GM18499 (cell line): ENCODE measurements around the gene ARFGEF3.

Source experiments
- ATAC-seq: cut with Tn5 transposase; IDR thresholded peaks from one replicate; pipeline ENCODE4 v1.9.1; 2021; ENCODE audit warnings: moderate number of reproducible peaks; ENCODE audit not compliant: insufficient read depth, unreplicated experiment

ARFGEF3 gene

DNA sequence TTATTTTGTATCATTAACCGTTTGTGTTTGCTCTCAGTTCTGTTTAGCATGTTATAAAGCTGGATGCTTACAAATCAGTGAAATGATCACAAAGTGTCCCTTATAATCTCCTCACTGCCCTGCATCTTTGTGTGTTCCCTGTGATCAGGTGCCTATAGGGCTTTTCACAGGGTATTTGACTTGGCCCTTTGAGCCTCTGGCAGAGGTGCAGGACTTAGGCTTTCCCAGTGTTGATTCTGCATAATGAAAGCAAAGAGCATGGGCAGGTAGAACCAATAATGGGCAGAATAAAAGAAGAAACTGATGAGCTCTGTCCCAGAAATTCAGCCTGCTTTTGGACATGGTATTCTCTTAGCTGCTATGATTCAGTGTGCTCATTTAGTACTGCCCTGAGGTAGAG lies 73.5 kb downstream of the ARFGEF3 start:
- ATAC-seq = no peak

DNA sequence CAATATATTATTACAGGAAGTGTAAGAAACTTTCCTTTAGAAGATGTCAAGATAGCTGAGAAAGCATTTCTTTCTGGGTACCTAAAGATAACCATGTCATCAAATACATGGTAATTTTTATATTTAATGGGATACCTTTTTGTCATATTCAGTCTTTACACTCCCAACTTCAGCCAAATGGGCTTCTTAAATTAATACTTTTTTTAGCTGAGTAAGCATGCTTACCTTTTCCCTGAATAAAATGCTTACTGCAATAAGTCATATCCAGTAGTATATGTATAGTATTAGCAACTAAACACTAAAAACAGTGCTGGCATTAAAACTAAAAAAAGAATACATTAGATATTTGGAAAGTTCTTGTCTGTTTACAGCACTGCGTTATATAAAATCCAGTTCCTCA lies 74.0 kb downstream of the ARFGEF3 start:
- ATAC-seq = no peak

DNA sequence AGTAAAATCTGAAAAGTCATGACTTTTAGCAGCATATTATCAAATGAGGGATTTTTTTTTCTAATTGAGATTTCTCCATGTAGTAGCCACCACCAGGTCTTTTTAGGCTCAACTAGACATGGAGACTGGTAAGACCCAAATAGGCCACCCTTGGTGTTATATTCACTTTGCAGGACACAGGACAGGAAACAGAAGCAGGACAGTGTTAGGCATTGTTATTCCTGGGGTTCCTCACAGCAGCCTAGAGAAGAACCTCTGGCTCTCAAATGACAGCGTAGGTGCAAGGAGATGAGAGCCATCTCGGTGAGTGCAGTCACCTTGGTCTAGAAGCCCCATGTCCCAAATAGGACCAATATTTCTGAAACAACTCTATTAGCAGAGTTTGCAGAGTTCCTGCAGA lies 75.7 kb downstream of the ARFGEF3 start:
- ATAC-seq = no peak

DNA sequence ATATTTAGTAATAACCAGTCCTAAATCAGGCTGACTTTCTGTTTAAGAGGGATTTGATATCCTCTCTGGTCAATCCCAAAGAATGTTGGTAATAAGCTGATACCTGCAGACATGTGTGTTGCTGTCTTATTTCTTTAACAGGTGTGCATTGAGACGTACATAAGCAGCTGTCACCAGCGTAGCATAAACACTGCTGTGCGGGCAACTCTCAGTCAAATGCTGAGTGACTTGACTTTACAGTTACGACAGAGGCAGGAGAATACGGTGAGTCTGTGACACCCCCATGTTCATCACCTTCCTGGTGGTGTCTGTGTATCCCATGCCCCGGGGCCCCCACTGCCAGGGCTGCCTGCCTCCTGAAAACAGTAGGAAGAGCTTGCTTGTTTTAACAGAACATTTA lies 76.6 kb downstream of the ARFGEF3 start:
- ATAC-seq = no peak

DNA sequence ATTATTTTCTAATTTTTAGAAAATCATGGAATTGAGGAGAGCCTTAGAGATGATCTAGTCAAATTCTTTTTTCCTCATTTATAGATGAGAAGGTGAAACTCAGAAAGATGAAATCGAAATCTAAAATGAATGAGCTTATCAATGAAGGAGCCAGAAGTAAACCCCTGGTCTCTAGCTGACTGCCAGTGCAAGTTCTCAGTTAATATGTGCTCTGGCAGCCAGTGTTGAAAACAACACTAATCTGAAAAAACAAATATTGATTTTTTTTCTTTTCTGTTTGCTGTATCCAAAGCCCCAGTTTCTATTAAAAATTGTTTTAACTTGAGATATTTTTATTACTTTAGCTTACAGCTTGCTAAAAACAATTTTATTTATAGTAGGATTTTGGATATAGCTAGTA lies 78.0 kb downstream of the ARFGEF3 start:
- ATAC-seq = no peak

DNA sequence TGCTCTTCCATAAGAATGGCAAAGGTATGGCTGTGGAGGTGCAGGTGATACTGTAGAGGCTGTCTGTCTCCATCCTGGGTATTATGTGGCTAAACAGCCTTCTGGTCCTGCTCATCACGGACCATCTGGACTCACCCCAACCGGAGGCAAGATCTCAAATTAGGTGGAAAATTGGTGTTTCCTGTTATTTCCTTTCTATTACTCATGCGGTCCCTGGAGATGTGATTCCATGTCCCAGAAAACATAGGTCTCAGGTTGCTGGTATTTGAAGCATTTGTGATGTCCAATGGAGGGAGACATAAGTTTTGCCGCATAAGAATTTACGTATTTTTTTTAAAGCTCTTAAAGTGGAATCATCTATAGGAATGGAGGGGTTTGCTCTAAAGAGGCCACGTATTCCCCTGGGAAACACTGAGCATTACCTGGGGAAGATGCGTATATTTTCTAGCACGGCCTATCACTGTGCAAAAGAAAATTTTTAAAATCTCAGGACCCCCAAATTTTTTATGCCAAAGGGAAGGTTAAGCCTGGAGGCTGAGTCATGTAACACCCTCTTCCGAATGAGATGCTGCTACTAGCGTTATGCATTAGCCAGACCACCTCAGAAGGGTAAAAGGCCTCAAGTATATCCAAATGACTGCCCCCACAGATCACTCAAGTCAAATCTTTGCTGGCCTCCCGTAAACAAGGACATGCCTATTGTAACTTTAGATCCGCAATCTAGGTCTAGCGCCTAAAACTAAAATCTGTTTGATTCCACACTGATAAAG lies 78.9 kb downstream of the ARFGEF3 start:
- no peak for ATAC-seq

DNA sequence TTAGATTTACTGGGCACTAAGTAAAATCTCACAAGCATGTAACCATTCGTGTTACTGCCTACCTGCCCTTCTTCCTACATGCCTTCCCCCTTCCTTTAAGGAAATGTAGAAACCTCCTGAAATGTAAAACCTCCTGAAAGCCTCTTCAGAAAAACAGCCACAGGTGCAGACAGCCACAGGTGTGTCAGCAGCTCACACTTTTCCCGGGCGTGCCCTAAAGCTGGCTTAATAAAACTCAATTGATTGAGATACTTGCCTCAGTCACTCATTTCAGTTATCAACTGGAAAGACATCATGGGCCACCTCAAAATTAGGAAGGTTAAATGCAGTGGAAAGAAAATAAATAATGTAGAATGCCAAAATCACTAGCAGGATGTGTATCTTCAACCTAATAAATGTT lies 79.6 kb downstream of the ARFGEF3 start:
- no peak for ATAC-seq

DNA sequence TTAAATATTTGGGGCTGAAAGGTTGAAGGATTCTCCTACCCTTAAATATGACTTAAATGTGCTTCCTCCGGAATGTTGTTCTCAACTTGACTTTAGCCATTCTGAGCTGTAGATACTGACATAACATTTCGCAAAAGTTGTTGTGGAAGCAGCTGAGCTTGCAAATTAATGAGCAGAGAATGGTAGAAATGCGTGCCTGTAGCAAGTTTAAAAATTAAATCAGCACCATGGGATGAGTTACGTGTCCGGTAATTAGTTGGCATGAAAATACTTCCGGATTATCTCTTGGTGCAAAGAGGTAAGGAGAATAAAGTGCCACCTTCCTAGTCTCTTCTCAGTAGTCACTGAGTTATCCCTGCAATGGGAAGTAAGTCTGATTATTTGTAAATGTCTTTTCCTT lies 80.2 kb downstream of the ARFGEF3 start:
- ATAC-seq = no peak

DNA sequence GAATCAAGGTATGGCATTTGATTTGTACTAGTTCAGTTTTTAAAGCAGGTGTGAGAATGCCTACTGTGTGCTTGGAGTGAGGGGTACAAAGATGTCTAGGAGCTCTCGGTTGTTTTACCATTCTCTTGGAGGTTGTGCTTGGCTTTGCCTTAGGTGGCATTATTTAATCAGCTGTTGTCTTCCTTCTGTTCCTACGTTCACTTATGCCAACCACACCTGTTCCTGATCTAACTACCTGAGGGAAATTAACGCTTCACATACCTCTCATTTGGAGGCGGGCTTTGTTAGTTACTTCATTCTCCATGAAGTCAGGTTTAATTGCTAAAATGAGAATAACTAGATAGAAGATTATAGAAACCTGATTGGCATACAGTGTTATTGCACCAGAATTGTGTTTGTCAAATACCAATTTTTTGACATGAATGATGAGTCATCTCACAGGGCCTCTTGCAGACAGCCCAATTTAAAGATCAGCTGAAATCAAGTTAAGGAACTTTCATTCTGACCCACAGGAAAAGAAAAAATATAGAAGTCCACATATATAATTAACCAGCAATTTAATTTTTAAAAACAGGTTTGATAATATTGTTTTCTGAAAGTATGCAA lies 81.4 kb downstream of the ARFGEF3 start:
- no peak for ATAC-seq

DNA sequence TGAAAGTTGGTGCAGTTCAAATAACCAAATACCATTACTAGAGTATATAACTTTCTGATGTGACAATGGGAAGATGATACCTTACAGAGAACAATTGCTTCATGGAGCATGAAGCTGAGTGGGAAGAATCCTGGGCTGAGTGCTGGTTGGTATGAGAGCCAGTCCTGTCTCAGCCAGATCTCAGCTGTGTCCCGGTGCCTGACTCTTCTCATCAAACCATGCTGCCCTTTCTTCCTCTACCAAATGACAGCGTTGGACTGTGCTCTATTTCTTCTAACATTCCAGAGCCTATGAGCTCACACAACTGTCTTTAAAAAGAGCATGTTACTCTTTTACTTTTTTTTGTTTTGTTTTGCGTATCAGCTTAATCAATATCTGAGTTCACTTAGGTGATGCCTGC lies 84.0 kb downstream of the ARFGEF3 start:
- no peak for ATAC-seq

DNA sequence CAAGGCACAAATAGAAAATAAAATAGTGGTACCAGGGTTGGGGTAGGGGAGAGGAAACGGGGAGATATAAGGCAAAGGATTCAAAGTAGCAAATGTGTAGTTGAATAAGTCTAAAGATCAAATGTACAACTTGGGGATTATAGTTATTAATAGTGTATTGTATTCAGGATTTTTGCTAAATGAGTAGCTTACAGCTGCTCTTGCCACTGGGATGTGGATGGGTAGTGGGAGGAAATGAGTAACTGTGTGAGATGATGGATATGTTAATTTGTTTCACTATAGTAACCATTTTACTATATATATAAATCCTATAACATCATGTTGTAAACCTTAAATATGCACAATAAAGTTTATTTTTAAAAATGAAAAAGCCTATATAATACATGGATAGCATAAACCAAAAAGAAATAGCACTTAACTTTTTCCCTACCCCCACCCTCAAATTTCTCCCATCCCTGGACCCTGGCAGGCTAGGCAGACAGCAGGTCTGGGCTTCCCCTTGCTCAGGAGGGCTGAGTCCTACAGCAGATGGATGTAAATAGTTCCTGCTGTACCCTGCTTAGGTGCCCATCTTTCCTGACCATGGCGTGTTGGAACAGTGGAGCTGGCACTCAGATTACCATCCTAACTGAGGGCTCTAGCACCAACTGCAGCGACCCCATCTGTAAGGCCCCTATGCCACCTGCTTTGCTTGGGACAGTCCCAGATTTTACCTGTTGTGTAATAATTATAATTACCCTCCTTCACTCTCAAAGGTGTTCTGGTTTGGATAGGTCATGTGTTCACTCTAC lies 85.1 kb downstream of the ARFGEF3 start:
- no peak for ATAC-seq

DNA sequence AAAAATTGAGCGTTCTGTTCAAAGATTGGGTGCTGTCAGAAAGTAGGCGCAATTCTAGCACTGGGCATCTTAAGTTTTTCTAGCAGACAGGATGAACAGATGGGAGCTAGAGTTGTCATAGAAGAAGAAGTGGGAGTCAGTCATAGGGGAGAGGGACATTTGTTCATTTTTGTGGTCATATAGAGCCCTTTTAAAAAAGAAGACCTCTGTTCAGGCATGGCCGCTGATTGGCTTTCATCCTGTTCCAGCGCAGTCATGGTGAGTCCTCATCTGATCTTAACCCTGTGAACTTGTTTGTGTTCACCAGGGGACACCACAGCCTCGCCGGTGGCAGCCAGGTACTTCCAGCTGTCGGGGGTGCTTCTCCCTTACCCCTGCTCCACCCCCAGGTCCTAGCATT lies 86.3 kb downstream of the ARFGEF3 start:
- no peak for ATAC-seq

DNA sequence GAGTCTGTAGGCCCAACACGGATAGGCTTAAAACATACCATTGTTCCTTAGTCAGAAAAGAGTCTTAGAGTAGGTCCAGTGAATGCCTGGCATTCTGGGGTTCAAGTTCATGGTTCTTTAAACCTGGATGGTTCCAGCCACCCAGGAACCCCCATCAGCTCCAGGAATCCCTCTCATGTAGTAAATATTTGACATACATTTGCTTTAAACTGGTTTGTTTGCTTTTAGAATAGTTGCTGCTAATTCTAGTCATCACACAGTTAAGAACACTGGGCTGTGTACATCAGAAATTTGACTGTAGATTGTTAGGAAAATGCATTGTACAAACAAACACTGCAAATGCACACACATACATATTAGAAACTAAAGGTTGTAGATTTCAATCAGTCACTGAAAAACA lies 87.1 kb downstream of the ARFGEF3 start:
- ATAC-seq = no peak

DNA sequence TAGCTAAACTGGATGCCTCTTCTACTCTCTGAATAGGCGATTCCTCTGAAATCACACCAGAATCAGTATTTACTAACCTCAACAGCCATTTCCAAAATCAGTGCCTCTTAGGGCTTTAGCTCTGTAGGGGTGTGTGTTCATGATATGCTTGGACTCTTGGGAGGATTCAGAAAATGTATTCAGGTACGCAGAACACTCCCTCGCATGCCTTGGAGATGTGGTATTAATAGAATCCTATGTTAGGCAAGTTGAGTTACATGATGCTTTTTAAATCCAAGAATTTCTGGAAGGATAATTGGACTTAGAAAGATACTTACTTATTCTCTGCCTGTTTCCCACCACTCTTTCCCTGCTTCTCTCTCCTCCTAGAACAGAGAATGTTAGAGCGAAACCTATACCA lies 88.3 kb downstream of the ARFGEF3 start:
- no peak for ATAC-seq

DNA sequence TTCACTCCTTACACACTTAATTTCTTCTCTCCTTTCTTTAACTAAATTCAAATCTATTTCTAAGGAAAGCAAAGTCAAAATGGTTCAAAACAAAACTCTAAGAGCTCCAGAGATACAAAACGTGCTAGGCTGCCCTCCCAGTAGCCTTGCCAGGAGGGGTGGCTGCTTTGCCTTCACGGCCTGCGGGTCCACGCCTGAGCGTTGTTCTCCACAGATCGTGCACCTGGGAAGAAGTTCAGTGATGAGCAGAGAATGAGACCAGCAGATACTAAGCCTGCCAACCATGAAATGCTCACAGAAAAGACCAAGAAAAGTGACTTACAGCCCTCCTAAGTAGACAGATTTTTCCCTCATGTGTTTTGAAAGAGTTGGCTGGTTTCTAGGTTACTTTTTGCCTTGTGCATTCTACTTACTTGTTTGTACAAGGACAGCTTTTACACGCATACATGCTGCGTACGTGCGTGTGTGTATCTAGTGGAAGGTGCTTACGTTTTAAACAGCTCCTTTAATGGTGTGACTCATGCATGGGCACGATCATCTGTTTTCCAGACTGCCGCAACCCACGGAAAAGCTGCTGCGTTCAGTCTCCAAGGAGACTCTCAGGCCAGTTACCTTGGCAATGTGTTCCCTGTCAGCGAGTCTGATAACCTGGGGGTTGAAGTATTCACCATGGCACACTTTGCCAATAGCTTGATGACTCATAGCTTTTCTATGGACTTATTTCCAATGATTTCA lies 88.9 kb downstream of the ARFGEF3 start:
- no peak for ATAC-seq

DNA sequence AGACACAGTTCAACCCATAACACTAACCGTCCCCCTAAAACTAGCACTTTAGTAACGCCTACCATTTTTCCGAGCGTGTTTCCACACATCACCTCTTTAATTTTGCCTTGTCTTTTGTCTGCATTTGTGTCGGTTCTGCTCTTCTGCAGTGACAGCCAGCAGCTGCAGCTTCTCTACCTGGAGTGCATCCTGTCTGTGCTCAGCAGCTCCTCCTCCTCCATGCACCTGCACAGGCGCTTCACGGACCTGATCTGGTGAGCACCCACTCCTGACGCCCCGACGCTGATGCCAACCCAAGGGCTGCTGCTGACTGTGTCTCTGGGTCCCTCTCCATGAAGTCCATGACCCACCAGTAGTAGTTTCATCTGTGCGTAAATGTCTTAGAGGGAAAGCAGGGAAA lies 92.0 kb downstream of the ARFGEF3 start:
- ATAC-seq = no peak

DNA sequence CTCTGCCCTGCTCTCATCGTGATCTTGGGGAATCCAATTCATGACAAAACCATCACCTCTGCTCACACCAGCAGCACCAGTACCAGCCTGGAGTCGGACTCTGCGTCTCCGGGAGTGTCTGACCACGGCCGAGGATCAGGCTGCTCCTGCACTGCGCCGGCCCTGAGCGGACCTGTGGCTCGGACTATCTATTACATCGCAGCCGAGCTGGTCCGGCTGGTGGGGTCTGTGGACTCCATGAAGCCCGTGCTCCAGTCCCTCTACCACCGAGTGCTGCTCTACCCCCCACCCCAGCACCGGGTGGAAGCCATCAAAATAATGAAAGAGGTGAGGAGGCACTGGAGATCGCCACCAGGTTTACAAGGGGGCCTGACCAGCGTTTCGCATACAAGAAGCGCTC lies 93.7 kb downstream of the ARFGEF3 start:
- no peak for ATAC-seq

DNA sequence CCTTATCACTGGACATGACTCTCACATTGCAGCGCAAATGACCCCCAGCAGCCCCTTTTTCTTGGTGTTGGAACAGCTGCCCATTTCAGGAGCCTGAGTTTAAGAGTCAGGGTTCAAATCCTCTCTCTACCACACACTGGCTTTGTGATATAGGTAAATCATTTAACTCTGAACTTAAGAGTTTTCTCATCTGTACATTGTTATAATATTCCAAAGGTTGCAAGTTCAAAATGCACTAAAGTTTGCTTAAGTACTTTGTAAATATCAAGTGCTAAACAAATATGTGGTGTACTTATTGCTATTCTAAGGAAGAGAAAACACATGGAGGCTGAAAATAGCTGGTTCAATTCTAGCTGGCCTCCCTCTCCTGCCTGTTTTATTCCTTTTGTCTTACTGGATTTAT lies 95.9 kb downstream of the ARFGEF3 start:
- no peak for ATAC-seq

DNA sequence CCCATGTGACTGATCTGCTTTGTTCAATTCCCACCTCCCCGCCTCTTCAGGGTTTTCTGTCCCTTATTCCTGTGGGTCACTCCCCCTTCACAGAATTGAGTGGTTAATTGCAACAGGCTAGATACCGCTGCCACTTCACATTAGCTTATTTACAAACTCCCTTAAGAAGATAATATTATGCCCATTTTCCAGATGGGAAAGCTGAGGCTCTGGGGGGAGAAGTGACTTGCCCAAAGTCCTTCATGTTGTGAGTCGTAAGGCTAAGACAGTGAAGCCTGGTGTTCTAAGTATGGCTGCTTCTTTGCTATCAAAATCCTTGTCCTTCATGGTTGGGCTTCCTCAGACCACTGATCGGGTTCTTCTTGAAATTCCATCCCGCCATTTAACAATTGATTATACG lies 96.5 kb downstream of the ARFGEF3 start:
- no peak for ATAC-seq

DNA sequence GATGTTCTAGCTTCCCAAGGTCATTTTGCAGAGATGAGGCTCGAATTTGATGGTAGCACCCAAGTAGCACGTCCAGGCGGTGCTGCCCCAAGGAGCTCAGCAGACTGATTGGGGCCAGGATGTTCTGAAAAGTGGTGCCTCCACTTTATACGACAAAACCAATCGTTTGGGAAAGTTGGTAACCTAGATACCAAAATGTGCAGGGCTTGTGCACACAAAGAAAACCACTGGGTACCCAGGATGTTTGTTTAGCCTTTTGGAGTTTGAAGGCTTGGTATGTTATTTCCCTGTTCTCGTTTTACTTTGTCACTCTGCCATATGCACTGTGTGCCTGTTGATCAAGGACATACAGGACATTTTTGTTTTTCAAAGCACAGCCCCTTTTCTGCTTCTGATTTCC lies 97.3 kb downstream of the ARFGEF3 start:
- no peak for ATAC-seq
